GM10847 (cell line): ENCODE measurements around the gene BTBD9.

Experiments used
- POLR2A ChIP-seq: IDR thresholded peaks from 2 replicates; pipeline ENCODE4 v1.6.1; 2011; ENCODE audit not compliant: insufficient read length; ENCODE audit errors: extremely low read depth

BTBD9 gene

GRCh38 chr6:38279423-38279822 lies 360.3 kb downstream of the BTBD9 start:
- no peak for TF ChIP-seq POLR2A

GRCh38 chr6:38273325-38273724 lies 366.4 kb downstream of the BTBD9 start:
- TF ChIP-seq POLR2A = no peak

- TF ChIP-seq POLR2A = no peak
Measured at GRCh38 chr6:38272222-38272621, 367.5 kb downstream of the BTBD9 start.

- TF ChIP-seq POLR2A = no peak
Measured at GRCh38 chr6:38271081-38271480, 368.6 kb downstream of the BTBD9 start.

GRCh38 chr6:38270367-38270766 lies 369.4 kb downstream of the BTBD9 start:
- no peak for TF ChIP-seq POLR2A

- TF ChIP-seq POLR2A = no peak
Measured at GRCh38 chr6:38269461-38270172, 370.1 kb downstream of the BTBD9 start.

GRCh38 chr6:38268342-38268741 lies 371.4 kb downstream of the BTBD9 start:
- TF ChIP-seq POLR2A = no peak

- TF ChIP-seq POLR2A = no peak
Measured at GRCh38 chr6:38266921-38267354, 372.8 kb downstream of the BTBD9 start.

GRCh38 chr6:38264605-38265004 lies 375.1 kb downstream of the BTBD9 start:
- no peak for TF ChIP-seq POLR2A

GRCh38 chr6:38262609-38263008 lies 377.1 kb downstream of the BTBD9 start:
- TF ChIP-seq POLR2A = no peak

GRCh38 chr6:38262026-38262425 lies 377.7 kb downstream of the BTBD9 start:
- no peak for TF ChIP-seq POLR2A

GRCh38 chr6:38261626-38262025 lies 378.1 kb downstream of the BTBD9 start:
- TF ChIP-seq POLR2A = no peak

- TF ChIP-seq POLR2A = no peak
Measured at GRCh38 chr6:38259736-38260135, 380.0 kb downstream of the BTBD9 start.

GRCh38 chr6:38248500-38249234 lies 391.1 kb downstream of the BTBD9 start:
- no peak for TF ChIP-seq POLR2A

GRCh38 chr6:38245295-38245694 lies 394.4 kb downstream of the BTBD9 start:
- no peak for TF ChIP-seq POLR2A

GRCh38 chr6:38244869-38245268 lies 394.9 kb downstream of the BTBD9 start:
- no peak for TF ChIP-seq POLR2A
